HCT116 (cell line): ENCODE measurements around the gene ZKSCAN4.

ENCODE experiments used
- EZH2 ChIP-seq: fragments of 200-600 bp; sonication (generic); IDR thresholded peaks from 2 replicates; pipeline ENCODE4 v1.6.1; 2017; ENCODE audit warnings: antibody characterized with exemption, mixed run types
- EZH2phosphoT487 ChIP-seq: fragments of 200-600 bp; IDR thresholded peaks from 2 replicates; pipeline ENCODE4 v1.6.1; 2018; ENCODE audit warnings: antibody characterized with exemption, borderline replicate concordance
- POLR2A ChIP-seq: IDR thresholded peaks from 2 replicates; pipeline ENCODE4 v1.7.0; 2011; ENCODE audit warnings: borderline replicate concordance; ENCODE audit not compliant: insufficient read depth, insufficient read length; ENCODE audit errors: extremely low read depth
- POLR2AphosphoS5 ChIP-seq: IDR thresholded peaks from 2 replicates; pipeline ENCODE4 v1.6.1; 2011; ENCODE audit warnings: mild to moderate bottlenecking, low read depth, low read length, moderate library complexity
- RAD21 ChIP-seq: IDR thresholded peaks from 2 replicates; pipeline ENCODE4 v1.6.1; 2012; ENCODE audit warnings: low read depth, mild to moderate bottlenecking
- TCF7L2 ChIP-seq: IDR thresholded peaks from 2 replicates; pipeline ENCODE4 v1.7.0; 2011; ENCODE audit warnings: borderline replicate concordance, inconsistent platforms; ENCODE audit not compliant: insufficient read depth, insufficient read length; ENCODE audit errors: extremely low read depth
- ZNF274 ChIP-seq: fragments of 200-500 bp; sonication (Bioruptor generic); IDR thresholded peaks from 2 replicates; pipeline ENCODE4 v1.6.1; 2014; ENCODE audit warnings: mild to moderate bottlenecking, low read depth, low read length, inconsistent platforms
- TF ChIP-seq, protein P1 (sequence below), 3 experiments: fragments of 200-600 bp in 1 of 3; sonication (generic) in 1 of 3; IDR thresholded peaks in 2 of 3; conservative IDR thresholded peaks in 1 of 3; 2 replicates each; pipeline ENCODE4 v1.5.1; 2012 to 2017; ENCODE audit warnings: low read depth in 2 of 3, low read length in 2 of 3, antibody characterized with exemption in 1 of 3, borderline replicate concordance in 1 of 3, control low read depth in 1 of 3, mild to moderate bottlenecking in 1 of 3, mixed read lengths in 1 of 3, mixed run types in 1 of 3, moderate library complexity in 1 of 3; ENCODE audit not compliant: insufficient read depth in 1 of 3
- TF ChIP-seq, protein P2 (sequence below): IDR thresholded peaks from 2 replicates; pipeline ENCODE4 v1.6.1; 2012
- TF ChIP-seq, protein P3 (sequence below): IDR thresholded peaks from 2 replicates; pipeline ENCODE4 v1.6.1; 2012; ENCODE audit warnings: low read depth
- TF ChIP-seq, protein P4 (sequence below): IDR thresholded peaks from 2 replicates; pipeline ENCODE4 v1.6.1; 2011; ENCODE audit warnings: mild to moderate bottlenecking, low read length, moderate library complexity; ENCODE audit not compliant: insufficient replicate concordance; ENCODE audit errors: extremely low read depth

DNA sequence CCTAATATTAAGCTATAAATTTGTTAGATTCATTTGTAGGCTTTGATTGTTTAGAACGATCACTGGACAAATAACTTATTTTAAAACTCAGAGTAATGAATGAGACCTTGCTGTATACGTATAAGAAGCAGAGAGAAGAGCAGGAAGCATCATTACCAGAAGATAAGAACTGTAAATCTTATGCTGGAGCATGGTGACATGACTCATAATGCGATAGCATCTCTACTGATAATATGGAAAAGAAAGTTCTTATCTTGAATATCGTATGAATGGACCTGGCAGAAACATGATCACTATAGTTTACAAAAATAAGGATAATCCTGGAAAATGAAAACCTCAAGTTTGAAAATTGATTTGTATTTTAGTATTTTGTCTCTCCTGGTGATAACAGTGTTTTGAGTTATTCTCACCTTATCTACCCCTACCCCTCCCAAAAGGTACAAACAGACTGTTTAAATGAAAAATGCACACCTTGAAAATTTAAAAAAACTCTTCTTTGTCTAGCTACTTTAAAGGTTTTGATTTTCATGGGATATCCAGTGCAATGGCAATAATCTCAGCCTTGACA lies 12.8 kb upstream of the ZKSCAN4 start:
- no peak for TF ChIP-seq EZH2phosphoT487
- TF ChIP-seq RAD21 = no peak
- TF ChIP-seq, protein P1, sequence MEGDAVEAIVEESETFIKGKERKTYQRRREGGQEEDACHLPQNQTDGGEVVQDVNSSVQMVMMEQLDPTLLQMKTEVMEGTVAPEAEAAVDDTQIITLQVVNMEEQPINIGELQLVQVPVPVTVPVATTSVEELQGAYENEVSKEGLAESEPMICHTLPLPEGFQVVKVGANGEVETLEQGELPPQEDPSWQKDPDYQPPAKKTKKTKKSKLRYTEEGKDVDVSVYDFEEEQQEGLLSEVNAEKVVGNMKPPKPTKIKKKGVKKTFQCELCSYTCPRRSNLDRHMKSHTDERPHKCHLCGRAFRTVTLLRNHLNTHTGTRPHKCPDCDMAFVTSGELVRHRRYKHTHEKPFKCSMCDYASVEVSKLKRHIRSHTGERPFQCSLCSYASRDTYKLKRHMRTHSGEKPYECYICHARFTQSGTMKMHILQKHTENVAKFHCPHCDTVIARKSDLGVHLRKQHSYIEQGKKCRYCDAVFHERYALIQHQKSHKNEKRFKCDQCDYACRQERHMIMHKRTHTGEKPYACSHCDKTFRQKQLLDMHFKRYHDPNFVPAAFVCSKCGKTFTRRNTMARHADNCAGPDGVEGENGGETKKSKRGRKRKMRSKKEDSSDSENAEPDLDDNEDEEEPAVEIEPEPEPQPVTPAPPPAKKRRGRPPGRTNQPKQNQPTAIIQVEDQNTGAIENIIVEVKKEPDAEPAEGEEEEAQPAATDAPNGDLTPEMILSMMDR (IDR thresholded peaks at IDR 0.05 in 2 of 3, conservative IDR thresholded peaks at IDR 0.05 in 1 of 3; ENCODE audit: borderline replicate concordance in 1 of 3, insufficient read depth in 1 of 3, low read depth in 2 of 3, low read length in 2 of 3) = no peak
- no peak for TF ChIP-seq POLR2AphosphoS5
- no peak for TF ChIP-seq EZH2
- TF ChIP-seq POLR2A = no peak
- TF ChIP-seq TCF7L2 = no peak
- TF ChIP-seq, protein P2, sequence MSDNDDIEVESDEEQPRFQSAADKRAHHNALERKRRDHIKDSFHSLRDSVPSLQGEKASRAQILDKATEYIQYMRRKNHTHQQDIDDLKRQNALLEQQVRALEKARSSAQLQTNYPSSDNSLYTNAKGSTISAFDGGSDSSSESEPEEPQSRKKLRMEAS = no peak
- no peak for TF ChIP-seq ZNF274
- TF ChIP-seq, protein P3, sequence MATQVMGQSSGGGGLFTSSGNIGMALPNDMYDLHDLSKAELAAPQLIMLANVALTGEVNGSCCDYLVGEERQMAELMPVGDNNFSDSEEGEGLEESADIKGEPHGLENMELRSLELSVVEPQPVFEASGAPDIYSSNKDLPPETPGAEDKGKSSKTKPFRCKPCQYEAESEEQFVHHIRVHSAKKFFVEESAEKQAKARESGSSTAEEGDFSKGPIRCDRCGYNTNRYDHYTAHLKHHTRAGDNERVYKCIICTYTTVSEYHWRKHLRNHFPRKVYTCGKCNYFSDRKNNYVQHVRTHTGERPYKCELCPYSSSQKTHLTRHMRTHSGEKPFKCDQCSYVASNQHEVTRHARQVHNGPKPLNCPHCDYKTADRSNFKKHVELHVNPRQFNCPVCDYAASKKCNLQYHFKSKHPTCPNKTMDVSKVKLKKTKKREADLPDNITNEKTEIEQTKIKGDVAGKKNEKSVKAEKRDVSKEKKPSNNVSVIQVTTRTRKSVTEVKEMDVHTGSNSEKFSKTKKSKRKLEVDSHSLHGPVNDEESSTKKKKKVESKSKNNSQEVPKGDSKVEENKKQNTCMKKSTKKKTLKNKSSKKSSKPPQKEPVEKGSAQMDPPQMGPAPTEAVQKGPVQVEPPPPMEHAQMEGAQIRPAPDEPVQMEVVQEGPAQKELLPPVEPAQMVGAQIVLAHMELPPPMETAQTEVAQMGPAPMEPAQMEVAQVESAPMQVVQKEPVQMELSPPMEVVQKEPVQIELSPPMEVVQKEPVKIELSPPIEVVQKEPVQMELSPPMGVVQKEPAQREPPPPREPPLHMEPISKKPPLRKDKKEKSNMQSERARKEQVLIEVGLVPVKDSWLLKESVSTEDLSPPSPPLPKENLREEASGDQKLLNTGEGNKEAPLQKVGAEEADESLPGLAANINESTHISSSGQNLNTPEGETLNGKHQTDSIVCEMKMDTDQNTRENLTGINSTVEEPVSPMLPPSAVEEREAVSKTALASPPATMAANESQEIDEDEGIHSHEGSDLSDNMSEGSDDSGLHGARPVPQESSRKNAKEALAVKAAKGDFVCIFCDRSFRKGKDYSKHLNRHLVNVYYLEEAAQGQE = no peak
- TF ChIP-seq, protein P4, sequence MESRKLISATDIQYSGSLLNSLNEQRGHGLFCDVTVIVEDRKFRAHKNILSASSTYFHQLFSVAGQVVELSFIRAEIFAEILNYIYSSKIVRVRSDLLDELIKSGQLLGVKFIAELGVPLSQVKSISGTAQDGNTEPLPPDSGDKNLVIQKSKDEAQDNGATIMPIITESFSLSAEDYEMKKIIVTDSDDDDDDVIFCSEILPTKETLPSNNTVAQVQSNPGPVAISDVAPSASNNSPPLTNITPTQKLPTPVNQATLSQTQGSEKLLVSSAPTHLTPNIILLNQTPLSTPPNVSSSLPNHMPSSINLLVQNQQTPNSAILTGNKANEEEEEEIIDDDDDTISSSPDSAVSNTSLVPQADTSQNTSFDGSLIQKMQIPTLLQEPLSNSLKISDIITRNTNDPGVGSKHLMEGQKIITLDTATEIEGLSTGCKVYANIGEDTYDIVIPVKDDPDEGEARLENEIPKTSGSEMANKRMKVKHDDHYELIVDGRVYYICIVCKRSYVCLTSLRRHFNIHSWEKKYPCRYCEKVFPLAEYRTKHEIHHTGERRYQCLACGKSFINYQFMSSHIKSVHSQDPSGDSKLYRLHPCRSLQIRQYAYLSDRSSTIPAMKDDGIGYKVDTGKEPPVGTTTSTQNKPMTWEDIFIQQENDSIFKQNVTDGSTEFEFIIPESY = no peak
